HepG2 (cell line): ENCODE measurements around the gene P2RY2. TPM values are rescaled to one million over a fixed set of nuclear protein-coding genes. Genes with fewer than 3 reads are reported as not detected.

Experiments
- ATAC-seq: fragments of 200-7000 bp; cut with Tn5 transposase; 3 replicates; pipeline ENCODE4 v1.9.1; 2020; ENCODE audit warnings: mild to moderate bottlenecking, moderate library complexity
- BruUV-seq: library from RNA; stranded (reverse); fragments of 400-500 nt; replicated peaks from 2 replicates; lab custom pipeline; 2021; lab: Mats Ljungman, UMichigan
- CTCF ChIA-PET: fragments of 300-600 bp; formaldehyde crosslinking; extraction: SDS; loops from one replicate; lab custom pipeline; 2021; ENCODE audit warnings: low total read pairs, inconsistent platforms, low intra/inter-chr PET ratio; lab: Yijun Ruan, JAX
- POLR2A ChIA-PET: fragments of 350-600 bp; sonication (Branson Sonifier 250); formaldehyde crosslinking; loops from one replicate; lab custom pipeline; 2020; ENCODE audit warnings: antibody characterized with exemption, inconsistent platforms; lab: Yijun Ruan, JAX
- DNase-seq: peaks from one replicate; pipeline ENCODE4 v3.0.0-alpha.2; 2015; ENCODE audit warnings: low spot score
- FAIRE-seq: peaks from 3 replicates; lab custom pipeline; 2011; peaks lifted over from hg19 to GRCh38; lab: Jason Lieb, UNC
- H2AFZ ChIP-seq: one replicate; pipeline ENCODE4 v1.6.1; 2011; ENCODE audit warnings: low read length, inconsistent platforms
- H3K27ac ChIP-seq: fragments of 300-600 bp; 3 replicates; pipeline ENCODE4 v1.8.0; 2011; ENCODE audit warnings: mixed run types, mild to moderate bottlenecking, mixed read lengths, low read length, inconsistent platforms; ENCODE audit not compliant: insufficient read depth; ENCODE audit errors: extremely low read length
- H3K27me3 ChIP-seq, 2 experiments: fragments of 200-600 bp in 1 of 2; 2 replicates in 1 of 2; 3 replicates in 1 of 2; pipeline versions ENCODE4 v1.6.0 to v1.8.0; 2011; ENCODE audit warnings: low read length in 2 of 2, mild to moderate bottlenecking in 2 of 2, moderate library complexity in 2 of 2, inconsistent platforms in 1 of 2; ENCODE audit not compliant: insufficient read depth in 2 of 2, control insufficient read depth in 1 of 2
- H3K36me3 ChIP-seq, 2 experiments: fragments of 200-600 bp in 1 of 2; replicated peaks in 1 of 2; 2 replicates in 1 of 2; 3 replicates in 1 of 2; pipeline versions ENCODE4 v1.5.1 to v1.8.0; 2011; ENCODE audit warnings: low read length in 2 of 2, inconsistent platforms in 1 of 2; ENCODE audit not compliant: insufficient read depth in 2 of 2, control insufficient read depth in 1 of 2
- H3K4me1 ChIP-seq: 2 replicates; pipeline ENCODE4 v1.5.1; 2012; ENCODE audit warnings: low read length, inconsistent platforms; ENCODE audit not compliant: insufficient read depth
- H3K4me2 ChIP-seq: 2 replicates; pipeline ENCODE4 v1.6.0; 2011; ENCODE audit warnings: low read depth, low read length, inconsistent platforms
- H3K4me3 ChIP-seq, 3 experiments: fragments of 200-600 bp in 1 of 3; sonication (generic), shearing (Covaris generic) in 1 of 3; replicated peaks in 1 of 3; 2 replicates each; pipeline ENCODE4 v1.5.1; 2011 to 2016; ENCODE audit warnings: low read length in 3 of 3, inconsistent platforms in 2 of 3, low read depth in 2 of 3, mild to moderate bottlenecking in 2 of 3, control low read depth in 1 of 3, mixed read lengths in 1 of 3; ENCODE audit not compliant: insufficient read depth in 1 of 3
- H3K79me2 ChIP-seq: one replicate; pipeline ENCODE4 v1.6.1; 2011; ENCODE audit warnings: low read length, inconsistent platforms; ENCODE audit not compliant: insufficient read depth
- H3K9ac ChIP-seq: 2 replicates; pipeline ENCODE4 v1.6.0; 2011; ENCODE audit warnings: mild to moderate bottlenecking, low read depth, low read length, inconsistent platforms; ENCODE audit not compliant: insufficient read depth
- H3K9me3 ChIP-seq: 2 replicates; pipeline ENCODE4 v1.5.1; 2012; ENCODE audit warnings: mild to moderate bottlenecking, low read length
- H4K20me1 ChIP-seq: 2 replicates; pipeline ENCODE4 v1.6.0; 2011; ENCODE audit warnings: inconsistent platforms, mild to moderate bottlenecking, low read length, moderate library complexity; ENCODE audit not compliant: insufficient read depth
- BHLHE40 ChIP-seq: IDR thresholded peaks from 2 replicates; pipeline ENCODE4 v1.6.1; 2011; ENCODE audit warnings: low read length, improper control_type of control experiment
- CCDC6 ChIP-seq: sonication (generic); formaldehyde crosslinking; IDR thresholded peaks from 2 replicates; pipeline ENCODE4 v1.8.1; 2022; ENCODE audit warnings: mild to moderate bottlenecking, missing genetic modification reagents, moderate library complexity
- EZH2 ChIP-seq: conservative IDR thresholded peaks from 2 replicates; pipeline ENCODE4 v1.6.1; 2012; ENCODE audit warnings: mild to moderate bottlenecking, low read depth, low read length, moderate library complexity
- HNRNPUL1 ChIP-seq: fragments of 200-400 bp; formaldehyde crosslinking; IDR thresholded peaks from 2 replicates; pipeline ENCODE4 v1.6.1; 2017; ENCODE audit warnings: low read depth, mild to moderate bottlenecking, low read length, moderate library complexity
- JUNB ChIP-seq: sonication (generic); formaldehyde crosslinking; IDR thresholded peaks from 2 replicates; pipeline ENCODE4 v1.8.0; 2022; ENCODE audit warnings: missing genetic modification reagents, mild to moderate bottlenecking, borderline replicate concordance
- NAIF1 ChIP-seq: sonication (generic); formaldehyde crosslinking; IDR thresholded peaks from 2 replicates; pipeline ENCODE4 v1.5.0; 2020; ENCODE audit warnings: mild to moderate bottlenecking, missing genetic modification reagents, borderline replicate concordance
- NFRKB ChIP-seq: fragments of 450-650 bp; IDR thresholded peaks from 2 replicates; pipeline ENCODE4 v1.6.1; 2017
- PAF1 ChIP-seq: IDR thresholded peaks from 2 replicates; pipeline ENCODE4 v1.6.1; 2016; ENCODE audit warnings: missing genetic modification reagents, missing compliant biosample characterization
- RFX3 ChIP-seq: IDR thresholded peaks from 2 replicates; pipeline ENCODE4 v1.6.1; 2016; ENCODE audit warnings: missing biosample characterization, missing genetic modification reagents
- RFX5 ChIP-seq: IDR thresholded peaks from 2 replicates; pipeline ENCODE4 v1.6.1; 2011; ENCODE audit warnings: low read depth, low read length, improper control_type of control experiment
- SP2 ChIP-seq: sonication (generic); formaldehyde crosslinking; IDR thresholded peaks from 2 replicates; pipeline ENCODE4 v1.5.1; 2020; ENCODE audit warnings: mild to moderate bottlenecking, missing genetic modification reagents
- STAT5B ChIP-seq: sonication (generic); formaldehyde crosslinking; IDR thresholded peaks from 2 replicates; pipeline ENCODE4 v1.4.0; 2020; ENCODE audit warnings: missing genetic modification reagents
- ZBTB42 ChIP-seq: sonication (generic); formaldehyde crosslinking; IDR thresholded peaks from 2 replicates; pipeline ENCODE4 v1.5.0; 2020; ENCODE audit warnings: mild to moderate bottlenecking, missing genetic modification reagents
- ZNF263 ChIP-seq: sonication (generic); formaldehyde crosslinking; IDR thresholded peaks from 2 replicates; pipeline ENCODE4 v1.4.0; 2020; ENCODE audit warnings: missing genetic modification reagents
- ZNF576 ChIP-seq: sonication (generic); formaldehyde crosslinking; IDR thresholded peaks from 2 replicates; pipeline ENCODE4 v1.4.0; 2020; ENCODE audit warnings: mild to moderate bottlenecking, missing genetic modification reagents
- ZNF7 ChIP-seq: IDR thresholded peaks from 2 replicates; pipeline ENCODE4 v1.6.1; 2016; ENCODE audit warnings: missing biosample characterization, missing genetic modification reagents
- ZNF766 ChIP-seq: sonication (generic); formaldehyde crosslinking; IDR thresholded peaks from 2 replicates; pipeline ENCODE4 v1.5.0; 2020; ENCODE audit warnings: missing genetic modification reagents, borderline replicate concordance
- WGBS: methylation state at CpG from one replicate; pipeline ENCODE4 v1.1.6; 2017; ENCODE audit warnings: low lambda C conversion rate; 5-methylcytosine and 5-hydroxymethylcytosine counted together
- in situ Hi-C: cut with HindIII; loops from 2 replicates; pipeline ENCODE4 v1.10.0; 2017; ENCODE audit warnings: low pct_unique_long_range_greater_than_20kb; ENCODE audit not compliant: extremely low pct_ligation_motif_present
- intact Hi-C: fragments of 100-400 bp; cut with micrococcal nuclease; formaldehyde crosslinking; loops from one replicate; pipeline ENCODE4 v1.10.0; 2022; ENCODE audit not compliant: unreplicated experiment
- polyA plus RNA-seq, 8 experiments: library from polyadenylated mRNA; depleted of rRNA in 3 of 8; stranded (reverse) in 7 of 8; unstranded in 1 of 8; fragments of >200 nt; fragmentation: Illumina TruSeq in 4 of 8; extraction: Trizol in 4 of 8; gene quantifications; 2 replicates each; pipeline versions ENCODE4 v1.2.1 to v1.2.3, GENCODE V29; 2011 to 2016; ENCODE audit warnings: low read depth in 4 of 8, missing spikeins in 1 of 8, mixed read lengths in 1 of 8; ENCODE audit not compliant: insufficient read depth in 1 of 8
- total RNA-seq, 5 experiments: library from RNA; depleted of rRNA; stranded (reverse); fragments of >200 nt; fragmentation: Illumina TruSeq; extraction: Trizol; gene quantifications; 2 replicates each; pipeline ENCODE4 v1.2.3, GENCODE V29; 2016; ENCODE audit warnings: low read depth in 1 of 5

Gene P2RY2
- total and polyA plus RNA-seq, 2 of the 13 experiments (the other 11 are each of a cell fraction or from before 2014, with no cell fraction given), result 0.95 to 3.1 TPM

GRCh38 chr11:73277467-73277866, 59.4 kb downstream of the P2RY2 start:
- POLR2A ChIA-PET, result no interaction called here
- CTCF ChIA-PET, result no interaction called here
- in situ Hi-C loops, result no loop called here

DNA sequence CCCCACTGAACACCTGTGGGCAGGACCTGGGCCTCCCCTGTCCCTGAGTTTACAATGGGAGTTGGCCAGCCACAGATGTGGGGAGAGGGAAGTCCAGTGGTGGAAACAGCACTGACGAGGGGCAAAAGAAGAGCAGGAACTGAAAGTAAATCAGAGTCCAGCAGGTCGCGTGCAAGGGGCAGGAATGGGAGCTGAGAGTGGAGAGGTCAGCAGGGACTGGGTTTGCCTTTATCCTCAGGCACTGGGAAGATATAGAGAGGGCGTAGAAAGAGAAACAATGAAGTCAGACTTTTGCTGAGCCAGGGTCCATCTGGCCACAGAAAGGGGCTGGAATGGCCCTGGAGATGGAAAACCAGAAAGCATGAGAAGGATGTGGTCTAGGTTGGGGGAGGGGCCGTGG, 62.5 kb downstream of the P2RY2 start:
- Histone ChIP-seq H3K4me1 (peaks cover 11% of the 10 kb centered on the region), H4K20me1 (no peaks in the 10 kb centered on the region), H3K9ac (no peak overlapping the region), H3K79me2 (no peaks in the 10 kb centered on the region), H3K36me3 (no peaks in the 10 kb centered on the region), H3K9me3 (no peaks in the 10 kb centered on the region), H3K4me3 (no peak overlapping the region), H2AFZ (no peak overlapping the region), H3K4me2 (no peak overlapping the region; the same call in 1 of the 2 replicates), H3K27ac (no peak overlapping the region), H3K27me3 (peaks cover 4 to 16% of the 10 kb centered on the region in 2 experiments; a peak in 4 of 5 replicates)
- BruUV-seq, result no TSS peak
- in situ Hi-C loops, result no loop called here
- TF ChIP-seq NFRKB, result no peak
- TF ChIP-seq BHLHE40, result 0 out of 2 replicates have a peak, but pooled peaks have one; percentile 18
- POLR2A ChIA-PET, result no interaction called here
- DNase-seq (no peak), FAIRE-seq (no peak), ATAC-seq (peak; percentile 40)
- CTCF ChIA-PET, result no interaction called here
- 11% methylated on average over 5 of the region's 5 CpGs for WGBS
- intact Hi-C loops, result no loop called here

More at GRCh38 chr11:73277467-73277866, 59.4 kb downstream of the P2RY2 start:
- Histone ChIP-seq H4K20me1 (no peaks in the 10 kb centered on the region), H3K36me3 (no peaks in the 10 kb centered on the region), H3K27me3 (peaks cover 0 to 2% of the 10 kb centered on the region in 2 experiments; a peak in 2 of 5 replicates), H3K4me1 (peaks cover 18% of the 10 kb centered on the region), H3K4me2 (no peak overlapping the region), H3K9ac (no peak overlapping the region), H3K4me3 (no peak overlapping the region), H2AFZ (no peak overlapping the region), H3K9me3 (no peaks in the 10 kb centered on the region), H3K27ac (no peak overlapping the region), H3K79me2 (no peaks in the 10 kb centered on the region)
- WGBS, result 79% methylated on average over 2 of the region's 3 CpGs
- FAIRE-seq (no peak), DNase-seq (no peak), ATAC-seq (no peak)
- TF ChIP-seq ZNF263 (CRISPR knock-in tag) (no peak), ZNF766 (CRISPR knock-in tag) (no peak), RFX5 (no peak), JUNB (CRISPR knock-in tag) (no peak), HNRNPUL1 (no peak), RFX3 (CRISPR knock-in tag) (no peak), ZBTB42 (CRISPR knock-in tag) (no peak), STAT5B (CRISPR knock-in tag) (no peak), ZNF576 (CRISPR knock-in tag) (no peak), CCDC6 (CRISPR knock-in tag) (no peak), SP2 (CRISPR knock-in tag) (no peak), PAF1 (CRISPR knock-in tag) (no peak), EZH2 (no peak), NAIF1 (CRISPR knock-in tag) (no peak), ZNF7 (CRISPR knock-in tag) (no peak)
- no TSS peak for BruUV-seq
- intact Hi-C loops, result no loop called here
